Heart left ventricle (tissue), 16 donors: Measurements from ENCODE around the gene TMEM120B. TPM values are rescaled to one million over a fixed set of nuclear protein-coding genes. Genes with fewer than 3 reads are reported as not detected.

Experiments
- ATAC-seq, 4 donors: fragments of 200-7000 bp; cut with Tn5 transposase; one replicate each; pipeline ENCODE4 v1.9.1; 2020 to 2022; ENCODE audit warnings: moderate library complexity in 4 of 4, mild to moderate bottlenecking in 3 of 4, moderate number of reproducible peaks in 1 of 4
- DNase-seq, 5 donors: peaks; one replicate each; pipeline ENCODE4 v3.0.0-alpha.2; 2020
- H3K27ac ChIP-seq, 12 donors: fragments of 200-600 bp; sonication (generic) in 4 of 12; one replicate each; pipeline versions ENCODE4 v1.5.0 to v1.8.0; 2016 to 2022; ENCODE audit warnings: mild to moderate bottlenecking in 2 of 12
- H3K27me3 ChIP-seq, 9 donors: fragments of 200-600 bp; sonication (generic) in 2 of 9; one replicate each; pipeline versions ENCODE4 v1.5.1 to v1.8.0; 2016 to 2022; ENCODE audit warnings: mild to moderate bottlenecking in 3 of 9
- H3K36me3 ChIP-seq, 9 donors: fragments of 200-600 bp; sonication (generic) in 2 of 9; one replicate each; pipeline versions ENCODE4 v1.5.0 to v1.8.0; 2018 to 2022; ENCODE audit warnings: mild to moderate bottlenecking in 2 of 9
- H3K4me1 ChIP-seq, 12 donors: fragments of 200-600 bp; sonication (generic) in 4 of 12; one replicate each; pipeline versions ENCODE4 v1.5.0 to v1.8.0; 2016 to 2022; ENCODE audit warnings: mild to moderate bottlenecking in 3 of 12
- H3K4me3 ChIP-seq, 12 donors: fragments of 200-600 bp; sonication (generic) in 4 of 12; one replicate each; pipeline versions ENCODE4 v1.5.0 to v1.8.0; 2017 to 2022; ENCODE audit warnings: mild to moderate bottlenecking in 9 of 12, moderate library complexity in 4 of 12
- H3K9me3 ChIP-seq, 12 donors: fragments of 200-600 bp; sonication (generic) in 4 of 12; one replicate each; pipeline versions ENCODE4 v1.5.0 to v1.8.0; 2016 to 2022; ENCODE audit warnings: mild to moderate bottlenecking in 1 of 12
- POLR2A ChIP-seq, 2 donors: fragments of 450-650 bp; IDR thresholded peaks; one replicate each; pipeline ENCODE4 v1.6.1; 2017; ENCODE audit warnings: antibody characterized with exemption in 2 of 2, mild to moderate bottlenecking in 2 of 2, moderate library complexity in 2 of 2
- WGBS, 4 donors: extraction: QIAGEN DNeasy Blood & Tissue Kit in 2 of 4; methylation state at CpG; one replicate each; pipeline versions ENCODE4 v1.1.5 to v1.1.7; 2013 to 2018; 5-methylcytosine and 5-hydroxymethylcytosine counted together
- intact Hi-C, 10 donors: fragments of 100-400 bp; cut with DNase I; formaldehyde crosslinking; loops; one replicate each; pipeline versions ENCODE4 v1.11.1 to v1.14.2; 2022
- polyA plus RNA-seq, 2 donors: library from polyadenylated mRNA; stranded (reverse); fragments of 200-250 nt; gene quantifications; one replicate each; pipeline ENCODE4 v1.2.3, GENCODE V29; 2013
- total RNA-seq, 9 donors: library from RNA; depleted of rRNA in 2 of 9; stranded (reverse); fragments of >200 nt in 2 of 9; fragmentation: NEBNext Ultra II Directional in 3 of 9; extraction: Animal tissue kit (Norgen Biotek cat#: 25700) in 3 of 9; gene quantifications; one replicate each; pipeline versions ENCODE4 v1.1.0 to v1.2.4, GENCODE V29; 2016 to 2023
- TF ChIP-seq, protein P1 (sequence below), 12 donors: fragments of 200-600 bp; sonication (generic) in 4 of 12; IDR thresholded peaks; one replicate each; pipeline versions ENCODE4 v1.5.0 to v1.8.0; 2018 to 2022; ENCODE audit warnings: antibody characterized with exemption in 12 of 12, mild to moderate bottlenecking in 5 of 12
- donor health status: ischemic (EF 13 %, LVEDD 7.1; RV severe dilation, severe dysfunction).
- donor health status: healthy with polysubstance abuse.
- donor health status: DM: no; HTN: yes; CAD: no.
- donor health status: DM: no; HTN: no; CAD: no.
- donor health status: ischemic (EF 25% LVEDD 6.9; RV normal size, moderate dysfunction).
- donor health status: ischemic (EF 25% LVEDD 5.7; RV mildly dilated, moderate dysfunction).
- donor health status: healthy.
- donor health status: DM: yes; HTN: yes; CAD: no.
- donor health status: ischemic (EF 35%, LVEDD 5.7; RV mildly dilated, moderate dysfunction).
- donor health status: nonischemic (EF 11% LVEDD 7.7; RV severe dilation, severe dysfunction).
- donor health status: DM: yes; HTN: yes; CAD: no.
- donor health status: PGD.
- donor health status: ischemic (EF 29% LVEDD 5.4; RV normal size, mild dysfunction).
- donor health status: nonischemic (EF 23%, LVEDD 6.1; RV moderate dilation, normal function).

The TMEM120B gene
- total and polyA plus RNA-seq, 11 donors, result 5.8 to 13.2 (median 7.6) TPM

DNA sequence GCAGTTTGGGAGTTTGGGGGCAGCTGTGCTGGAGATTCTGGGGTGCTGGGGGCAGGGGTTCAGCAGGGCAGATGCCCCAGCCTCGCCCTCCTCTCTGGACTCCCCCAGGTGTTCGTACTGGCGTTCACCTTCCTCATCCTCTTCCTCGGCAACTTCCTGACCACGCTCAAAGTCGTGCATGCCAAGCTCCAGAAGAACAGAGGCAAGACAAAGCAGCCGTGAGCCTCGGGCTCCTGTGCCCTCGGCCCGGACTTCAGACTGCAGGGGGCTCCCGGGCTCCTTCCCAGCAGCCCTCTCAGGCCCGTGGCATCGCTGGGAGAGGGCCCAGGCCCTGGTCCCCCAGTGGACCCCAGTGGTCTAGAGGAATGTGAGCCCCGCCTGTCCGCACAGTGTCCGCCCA, 62.9 kb downstream of the TMEM120B start:
- intact Hi-C loops, result loop anchor here in 6 of 10 donors (2.0 to 5.0 kb wide), 3 partner anchors 17 to 73 kb away; partner anchors contain the start of gene RHOF (in 2 of the 6)
- ATAC-seq (no peak), DNase-seq (no peak)
- Histone ChIP-seq H3K36me3 (peaks cover 0 to 19% (median 4%) of the 10 kb centered on the region in 9 donors), H3K4me3 (no peak overlapping the region), H3K27ac (no peak overlapping the region), H3K27me3 (no peaks in the 10 kb centered on the region), H3K9me3 (no peaks in the 10 kb centered on the region), H3K4me1 (peaks cover 0 to 41% (median 12%) of the 10 kb centered on the region in 12 donors)
- WGBS, 4 donors, result 83 to 87% (median 86%) methylated on average over 12 to 16 of the region's 16 CpGs
- TF ChIP-seq, protein P1, sequence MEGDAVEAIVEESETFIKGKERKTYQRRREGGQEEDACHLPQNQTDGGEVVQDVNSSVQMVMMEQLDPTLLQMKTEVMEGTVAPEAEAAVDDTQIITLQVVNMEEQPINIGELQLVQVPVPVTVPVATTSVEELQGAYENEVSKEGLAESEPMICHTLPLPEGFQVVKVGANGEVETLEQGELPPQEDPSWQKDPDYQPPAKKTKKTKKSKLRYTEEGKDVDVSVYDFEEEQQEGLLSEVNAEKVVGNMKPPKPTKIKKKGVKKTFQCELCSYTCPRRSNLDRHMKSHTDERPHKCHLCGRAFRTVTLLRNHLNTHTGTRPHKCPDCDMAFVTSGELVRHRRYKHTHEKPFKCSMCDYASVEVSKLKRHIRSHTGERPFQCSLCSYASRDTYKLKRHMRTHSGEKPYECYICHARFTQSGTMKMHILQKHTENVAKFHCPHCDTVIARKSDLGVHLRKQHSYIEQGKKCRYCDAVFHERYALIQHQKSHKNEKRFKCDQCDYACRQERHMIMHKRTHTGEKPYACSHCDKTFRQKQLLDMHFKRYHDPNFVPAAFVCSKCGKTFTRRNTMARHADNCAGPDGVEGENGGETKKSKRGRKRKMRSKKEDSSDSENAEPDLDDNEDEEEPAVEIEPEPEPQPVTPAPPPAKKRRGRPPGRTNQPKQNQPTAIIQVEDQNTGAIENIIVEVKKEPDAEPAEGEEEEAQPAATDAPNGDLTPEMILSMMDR (IDR thresholded peaks at IDR 0.05), result no peak
- TF ChIP-seq POLR2A (IDR thresholded peaks at IDR 0.05), result no peak

DNA sequence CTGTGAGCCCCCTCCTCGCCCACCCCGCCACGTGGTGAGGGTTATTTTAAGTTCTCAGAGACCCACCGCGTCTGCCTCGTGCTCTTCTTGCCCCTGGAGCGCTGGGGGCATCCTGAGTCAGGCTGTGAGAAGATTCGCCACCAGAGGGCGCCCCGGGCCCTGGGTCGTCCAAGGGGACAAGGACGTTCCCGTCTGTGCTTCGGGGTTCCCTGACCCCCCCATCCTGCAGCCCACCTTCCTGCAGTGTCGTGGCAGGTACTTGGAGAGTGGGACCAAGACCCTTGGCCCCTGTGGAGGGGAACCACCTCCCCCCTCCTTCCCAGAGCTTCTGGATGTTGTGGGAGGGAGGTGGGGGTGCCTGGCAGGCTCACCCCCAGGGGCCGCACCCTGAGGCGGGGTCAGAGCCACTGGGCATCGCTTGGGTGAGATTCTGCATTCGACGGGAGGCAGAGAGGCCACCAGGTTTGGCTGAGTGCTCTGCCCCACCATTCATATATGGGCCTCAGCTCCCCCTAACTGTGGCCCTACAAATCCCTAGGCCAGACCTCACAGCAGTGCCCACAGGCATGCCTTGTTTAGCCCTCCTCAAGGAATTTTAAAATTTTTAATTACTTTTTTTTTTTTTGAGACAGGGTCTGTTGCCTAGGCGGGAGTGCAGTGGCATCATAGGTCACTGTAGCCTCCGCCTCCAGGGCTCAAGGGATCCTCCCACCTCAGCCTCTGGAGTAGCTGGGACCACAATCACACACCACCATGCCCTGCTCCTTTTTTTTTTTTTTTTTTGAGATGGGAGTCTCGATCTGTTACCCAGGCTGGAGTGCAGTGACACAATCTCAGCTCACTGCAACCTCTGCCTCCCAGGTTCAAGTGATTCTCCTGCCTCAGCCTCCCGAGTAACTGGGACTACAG, 63.9 kb downstream of the TMEM120B start:
- TF ChIP-seq POLR2A (IDR thresholded peaks at IDR 0.05), result no peak
- TF ChIP-seq, protein P1 (IDR thresholded peaks at IDR 0.05), result peak; percentile 76 to 92 (median 87)
- no peaks in the 10 kb centered on the region for H3K9me3 ChIP-seq
- no peaks in the 10 kb centered on the region for H3K27me3 ChIP-seq
- ATAC-seq (peak in 3 of 4 donors; percentile 47 to 63 (median 54)), DNase-seq (peak; percentile 77 to 92 (median 83))
- peaks cover 0 to 25% (median 5%) of the 10 kb centered on the region in 9 donors for H3K36me3 ChIP-seq
- H3K27ac ChIP-seq, result peak overlapping the region in 1 of 12 donors; percentile 8
- WGBS, 4 donors, result 22 to 33% (median 28%) methylated on average over 23 to 24 of the region's 24 CpGs
- H3K4me3 ChIP-seq, result no peak overlapping the region
- intact Hi-C loops, result loop anchor here in 6 of 10 donors (1.0 to 5.0 kb wide), 5 partner anchors 16 to 80 kb away; partner anchors contain the start of gene RHOF (in 1 of the 6)
- H3K4me1 ChIP-seq, result peaks cover 0 to 32% (median 12%) of the 10 kb centered on the region in 12 donors

DNA sequence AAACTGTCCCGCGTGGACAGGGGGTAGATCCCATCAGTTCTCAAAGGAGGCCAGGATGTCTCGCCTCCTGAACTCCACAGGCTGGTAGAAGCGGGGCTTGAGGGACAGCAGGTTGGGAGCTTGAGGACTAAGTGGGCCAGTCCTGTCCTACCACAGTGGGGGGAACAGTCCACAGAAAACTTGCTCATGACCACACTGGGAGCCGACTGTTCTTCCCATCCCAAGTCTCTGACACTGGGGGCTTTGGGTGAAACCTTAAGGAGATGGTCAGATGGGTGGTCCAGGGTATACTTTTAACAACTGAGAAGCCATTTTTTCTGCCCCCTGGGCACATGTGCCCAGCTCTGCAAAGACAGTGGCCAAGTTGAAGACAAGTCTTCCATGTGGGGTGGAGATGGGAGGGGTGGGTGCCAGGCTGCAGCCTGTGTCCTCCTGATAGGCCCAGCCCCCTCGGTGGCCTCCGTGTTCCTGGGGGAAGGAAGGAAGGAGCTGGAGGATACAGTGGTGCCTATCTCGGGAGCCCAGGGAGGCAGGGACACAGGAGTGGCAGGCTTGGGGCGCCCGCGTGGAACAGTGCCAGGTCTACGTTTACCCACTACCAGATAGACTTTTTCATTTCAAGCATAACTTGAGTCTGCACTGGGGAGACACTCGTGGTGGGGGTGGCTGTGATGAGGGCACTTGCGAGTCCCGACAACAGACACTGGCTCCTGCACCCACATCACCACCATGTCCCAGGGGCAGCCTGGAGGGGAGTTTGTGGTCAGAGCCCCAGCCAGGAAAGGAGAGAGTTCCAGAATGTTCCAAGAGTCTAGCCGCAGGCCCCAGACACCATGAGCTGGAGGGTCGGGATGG, 66.2 kb downstream of the TMEM120B start:
- no peaks in the 10 kb centered on the region for H3K9me3 ChIP-seq
- TF ChIP-seq, protein P1 (IDR thresholded peaks at IDR 0.05), result no peak
- no peak for TF ChIP-seq POLR2A (IDR thresholded peaks at IDR 0.05)
- WGBS, 4 donors, result 78 to 83% (median 80%) methylated on average over 10 to 17 of the region's 17 CpGs
- H3K36me3 ChIP-seq, result peaks cover 0 to 25% (median 5%) of the 10 kb centered on the region in 9 donors
- no peak for DNase-seq
- H3K4me1 ChIP-seq, result peaks cover 0 to 30% (median 15%) of the 10 kb centered on the region in 12 donors
- intact Hi-C loops, result loop anchor here in 5 of 10 donors (5.0 kb wide), 1 partner anchor 34 kb away; no protein-coding TSS in a partner anchor
- no peaks in the 10 kb centered on the region for H3K27me3 ChIP-seq
- no peak overlapping the region for H3K4me3 ChIP-seq
- no peak for ATAC-seq
- H3K27ac ChIP-seq, result no peak overlapping the region
